ENCODE measurements around the gene ARHGAP24. TPM values are rescaled to one million over a fixed set of nuclear protein-coding genes. Genes with fewer than 3 reads are reported as not detected.
A peak's percentile ranks its signal among the peaks of the same experiment; 100 is the strongest.

ARHGAP24 gene
- total and polyA plus RNA-seq, 4 donors, result 16.1 to 40.5 (median 24.4) TPM

- H3K27ac ChIP-seq (ENCODE audit: low read depth, low read length), result no peak overlapping the region
- no peaks in the 10 kb centered on the region for H3K4me1 ChIP-seq (ENCODE audit: control insufficient read depth, insufficient read depth, low read length)
Observed at GRCh38 chr4:85734424-85734831, 259.5 kb downstream of the ARHGAP24 start.

GRCh38 chr4:85736571-85736970 is 261.6 kb downstream of the ARHGAP24 start:
- Histone ChIP-seq H3K9me3 (ENCODE audit: control insufficient read depth, insufficient read depth, low read length) (no peaks in the 10 kb centered on the region), H3K4me3 (ENCODE audit: low read depth, low read length) (no peak overlapping the region), H3K4me1 (ENCODE audit: control insufficient read depth, insufficient read depth, low read length) (no peaks in the 10 kb centered on the region), H3K27ac (ENCODE audit: low read depth, low read length) (no peak overlapping the region), H3K36me3 (ENCODE audit: control insufficient read depth, insufficient read depth, low read length) (no peaks in the 10 kb centered on the region), H3K27me3 (ENCODE audit: control insufficient read depth, insufficient read depth, low read length) (no peaks in the 10 kb centered on the region)
- DNase-seq (ENCODE audit: low read depth in 4 of 6, low spot score in 6 of 6), result no peak
- no CpG with 5 or more reads among the region's 2 CpGs for WGBS (ENCODE audit: insufficient coverage)

More at GRCh38 chr4:85734424-85734831, 259.5 kb downstream of the ARHGAP24 start:
- no peak for DNase-seq (ENCODE audit: low read depth in 4 of 6, low spot score in 6 of 6)
- Histone ChIP-seq H3K27me3 (ENCODE audit: control insufficient read depth, insufficient read depth, low read length) (no peaks in the 10 kb centered on the region), H3K36me3 (ENCODE audit: control insufficient read depth, insufficient read depth, low read length) (no peaks in the 10 kb centered on the region), H3K4me3 (ENCODE audit: low read depth, low read length) (no peak overlapping the region), H3K9me3 (ENCODE audit: control insufficient read depth, insufficient read depth, low read length) (no peaks in the 10 kb centered on the region)
- no CpG with 5 or more reads among the region's 1 CpG for WGBS (ENCODE audit: insufficient coverage)

DNA sequence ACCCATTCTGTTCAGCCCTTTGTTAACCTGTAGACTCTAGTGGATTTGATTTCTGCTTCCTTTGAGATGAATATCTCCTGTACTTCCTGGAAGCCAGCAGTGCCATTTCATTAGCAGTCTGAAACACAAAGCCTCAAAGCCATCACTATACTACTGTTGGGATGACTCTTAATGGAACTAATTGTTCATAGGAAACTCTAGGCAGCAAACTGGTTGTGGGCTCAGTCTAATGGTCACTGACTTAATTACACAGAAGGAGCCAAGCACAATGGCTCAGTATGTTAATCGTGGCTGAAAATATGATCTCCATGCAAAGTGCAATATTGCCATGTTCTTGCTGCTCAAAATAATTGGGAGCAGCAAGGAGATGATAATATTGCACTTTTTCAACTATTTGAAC is 262.3 kb downstream of the ARHGAP24 start:
- Histone ChIP-seq H3K27ac (ENCODE audit: low read depth, low read length) (no peak overlapping the region), H3K9me3 (ENCODE audit: control insufficient read depth, insufficient read depth, low read length) (no peaks in the 10 kb centered on the region), H3K4me3 (ENCODE audit: low read depth, low read length) (no peak overlapping the region), H3K27me3 (ENCODE audit: control insufficient read depth, insufficient read depth, low read length) (no peaks in the 10 kb centered on the region), H3K36me3 (ENCODE audit: control insufficient read depth, insufficient read depth, low read length) (no peaks in the 10 kb centered on the region), H3K4me1 (ENCODE audit: control insufficient read depth, insufficient read depth, low read length) (no peaks in the 10 kb centered on the region)
- no peak for DNase-seq (ENCODE audit: low read depth in 4 of 6, low spot score in 6 of 6)
- no CpG with 5 or more reads among the region's 1 CpG for WGBS (ENCODE audit: insufficient coverage)

GRCh38 chr4:85738721-85739120 is 263.8 kb downstream of the ARHGAP24 start:
- H3K27ac ChIP-seq (ENCODE audit: low read depth, low read length), result no peak overlapping the region
- no CpG with 5 or more reads among the region's 2 CpGs for WGBS (ENCODE audit: insufficient coverage)
- DNase-seq (ENCODE audit: low read depth in 4 of 6, low spot score in 6 of 6), result no peak
- H3K9me3 ChIP-seq (ENCODE audit: control insufficient read depth, insufficient read depth, low read length), result no peaks in the 10 kb centered on the region
- no peaks in the 10 kb centered on the region for H3K36me3 ChIP-seq (ENCODE audit: control insufficient read depth, insufficient read depth, low read length)
- no peaks in the 10 kb centered on the region for H3K4me1 ChIP-seq (ENCODE audit: control insufficient read depth, insufficient read depth, low read length)
- H3K27me3 ChIP-seq (ENCODE audit: control insufficient read depth, insufficient read depth, low read length), result no peaks in the 10 kb centered on the region
- H3K4me3 ChIP-seq (ENCODE audit: low read depth, low read length), result no peak overlapping the region

DNA sequence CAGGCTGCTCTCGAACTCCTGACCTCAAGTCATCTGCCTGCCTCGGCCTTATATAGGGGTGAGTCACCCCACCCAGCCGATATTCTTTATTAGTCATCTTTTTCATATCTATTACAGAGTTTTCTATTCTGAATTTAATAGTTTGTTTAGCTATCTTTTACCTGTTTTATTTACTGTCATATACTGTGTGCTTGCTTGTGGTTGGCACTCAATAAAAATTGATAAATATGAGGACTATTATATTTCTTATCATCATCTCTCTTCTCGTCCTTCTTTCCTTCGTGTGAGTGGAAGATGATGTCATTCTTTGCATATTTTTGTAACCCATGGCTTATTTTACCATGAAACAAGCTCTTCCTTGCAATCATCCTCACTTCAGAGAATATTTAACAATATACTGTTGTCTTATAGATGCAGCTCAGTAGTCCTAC is 265.5 kb downstream of the ARHGAP24 start:
- H3K4me1 ChIP-seq (ENCODE audit: control insufficient read depth, insufficient read depth, low read length), result no peaks in the 10 kb centered on the region
- WGBS (ENCODE audit: insufficient coverage), result no CpG with 5 or more reads among the region's 5 CpGs

DNA sequence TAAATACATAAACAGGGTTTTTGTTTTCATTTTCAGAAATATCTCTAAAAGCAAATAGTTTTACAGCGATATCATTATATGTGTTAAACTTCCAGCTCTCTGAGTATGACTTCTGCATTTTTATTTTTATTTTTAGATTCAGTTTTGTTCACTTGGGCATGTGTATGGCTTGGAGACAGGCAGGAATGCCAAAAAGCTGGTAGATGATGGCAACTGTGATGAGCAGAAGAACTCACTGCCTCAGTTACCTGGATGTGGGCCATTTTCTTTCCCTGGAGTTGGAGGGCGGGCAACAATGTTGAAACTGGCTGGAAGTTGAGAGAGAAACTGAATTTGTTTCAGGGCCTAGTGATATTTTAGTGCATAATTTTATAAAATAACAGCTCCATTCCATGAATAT is 266.4 kb downstream of the ARHGAP24 start:
- Histone ChIP-seq H3K27me3 (ENCODE audit: control insufficient read depth, insufficient read depth, low read length) (no peaks in the 10 kb centered on the region), H3K4me1 (ENCODE audit: control insufficient read depth, insufficient read depth, low read length) (no peaks in the 10 kb centered on the region), H3K36me3 (ENCODE audit: control insufficient read depth, insufficient read depth, low read length) (no peaks in the 10 kb centered on the region), H3K4me3 (ENCODE audit: low read depth, low read length) (no peak overlapping the region), H3K9me3 (ENCODE audit: control insufficient read depth, insufficient read depth, low read length) (no peaks in the 10 kb centered on the region), H3K27ac (ENCODE audit: low read depth, low read length) (no peak overlapping the region)
- peak in 1 of 6 donors; percentile 91 for DNase-seq (ENCODE audit: low read depth in 4 of 6, low spot score in 6 of 6)
- no CpG with 5 or more reads among the region's 2 CpGs for WGBS (ENCODE audit: insufficient coverage)

More for the DNA sequence above, 265.5 kb downstream of the ARHGAP24 start:
- no peak overlapping the region for H3K27ac ChIP-seq (ENCODE audit: low read depth, low read length)
- H3K9me3 ChIP-seq (ENCODE audit: control insufficient read depth, insufficient read depth, low read length), result no peaks in the 10 kb centered on the region
- H3K36me3 ChIP-seq (ENCODE audit: control insufficient read depth, insufficient read depth, low read length), result no peaks in the 10 kb centered on the region
- no peak for DNase-seq (ENCODE audit: low read depth in 4 of 6, low spot score in 6 of 6)
- no peak overlapping the region for H3K4me3 ChIP-seq (ENCODE audit: low read depth, low read length)
- no peaks in the 10 kb centered on the region for H3K27me3 ChIP-seq (ENCODE audit: control insufficient read depth, insufficient read depth, low read length)

GRCh38 chr4:85741921-85742591 is 267.1 kb downstream of the ARHGAP24 start:
- no peaks in the 10 kb centered on the region for H3K27me3 ChIP-seq (ENCODE audit: control insufficient read depth, insufficient read depth, low read length)

DNA sequence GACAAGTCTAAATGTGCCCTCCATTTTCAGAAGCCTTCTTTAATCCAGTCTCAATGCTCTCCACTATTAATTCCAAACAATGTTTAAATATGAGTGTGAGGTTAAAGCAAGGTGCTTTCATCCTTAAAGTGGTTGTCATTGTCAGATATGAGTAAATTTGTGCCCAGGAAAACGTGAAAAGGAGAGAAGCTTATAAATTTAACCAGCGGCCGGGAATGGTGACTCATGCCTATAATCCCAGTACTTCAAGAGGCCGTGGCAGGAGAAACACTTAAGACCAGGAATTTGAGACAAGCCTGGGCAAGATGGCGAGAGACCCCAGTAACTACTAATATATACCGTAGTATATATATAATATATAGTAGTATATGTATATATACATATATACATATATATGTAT is 270.0 kb downstream of the ARHGAP24 start:
- Histone ChIP-seq H3K4me1 (ENCODE audit: control insufficient read depth, insufficient read depth, low read length) (no peaks in the 10 kb centered on the region), H3K9me3 (ENCODE audit: control insufficient read depth, insufficient read depth, low read length) (no peaks in the 10 kb centered on the region), H3K36me3 (ENCODE audit: control insufficient read depth, insufficient read depth, low read length) (no peaks in the 10 kb centered on the region), H3K27ac (ENCODE audit: low read depth, low read length) (no peak overlapping the region), H3K4me3 (ENCODE audit: low read depth, low read length) (no peak overlapping the region), H3K27me3 (ENCODE audit: control insufficient read depth, insufficient read depth, low read length) (no peaks in the 10 kb centered on the region)
- no peak for DNase-seq (ENCODE audit: low read depth in 4 of 6, low spot score in 6 of 6)
- 100% methylated on average over 2 of the region's 6 CpGs for WGBS (ENCODE audit: insufficient coverage)

More at GRCh38 chr4:85741921-85742591, 267.1 kb downstream of the ARHGAP24 start:
- H3K36me3 ChIP-seq (ENCODE audit: control insufficient read depth, insufficient read depth, low read length), result no peaks in the 10 kb centered on the region
- H3K9me3 ChIP-seq (ENCODE audit: control insufficient read depth, insufficient read depth, low read length), result no peaks in the 10 kb centered on the region
- no peak overlapping the region for H3K27ac ChIP-seq (ENCODE audit: low read depth, low read length)
- 55% methylated on average over 2 of the region's 5 CpGs for WGBS (ENCODE audit: insufficient coverage)
- DNase-seq (ENCODE audit: low read depth in 4 of 6, low spot score in 6 of 6), result peak in 3 of 6 donors; percentile 28 to 92 (median 77)
- no peaks in the 10 kb centered on the region for H3K4me1 ChIP-seq (ENCODE audit: control insufficient read depth, insufficient read depth, low read length)
- no peak overlapping the region for H3K4me3 ChIP-seq (ENCODE audit: low read depth, low read length)

DNA sequence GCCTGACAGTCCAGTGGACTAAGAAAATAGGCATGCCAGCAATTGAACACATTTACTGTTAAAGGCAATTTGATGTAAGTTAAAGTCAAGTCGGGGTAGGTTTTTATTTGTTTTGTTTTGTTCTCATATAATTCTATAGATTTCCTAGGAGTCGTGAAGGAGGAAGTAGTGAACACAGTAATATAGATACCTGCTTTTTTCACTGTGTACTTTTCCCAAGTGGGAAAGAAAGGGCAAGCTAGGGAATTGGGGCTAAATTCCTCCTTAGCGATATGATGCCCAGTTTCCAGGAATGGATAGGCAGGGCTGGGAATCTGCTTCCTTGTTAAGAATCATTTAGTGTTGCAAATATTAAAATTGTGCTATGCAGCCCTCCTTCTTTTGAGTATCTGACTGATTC is 271.0 kb downstream of the ARHGAP24 start:
- Histone ChIP-seq H3K27ac (ENCODE audit: low read depth, low read length) (no peak overlapping the region), H3K27me3 (ENCODE audit: control insufficient read depth, insufficient read depth, low read length) (no peaks in the 10 kb centered on the region), H3K4me3 (ENCODE audit: low read depth, low read length) (no peak overlapping the region), H3K4me1 (ENCODE audit: control insufficient read depth, insufficient read depth, low read length) (no peaks in the 10 kb centered on the region), H3K9me3 (ENCODE audit: control insufficient read depth, insufficient read depth, low read length) (no peaks in the 10 kb centered on the region), H3K36me3 (ENCODE audit: control insufficient read depth, insufficient read depth, low read length) (no peaks in the 10 kb centered on the region)
- WGBS (ENCODE audit: insufficient coverage), result 71% methylated on average over 1 of the region's 3 CpGs
- no peak for DNase-seq (ENCODE audit: low read depth in 4 of 6, low spot score in 6 of 6)

GRCh38 chr4:85747882-85748491 is 273.0 kb downstream of the ARHGAP24 start:
- H3K27me3 ChIP-seq (ENCODE audit: control insufficient read depth, insufficient read depth, low read length), result no peaks in the 10 kb centered on the region
- WGBS (ENCODE audit: insufficient coverage), result no CpG with 5 or more reads among the region's 3 CpGs
- H3K4me1 ChIP-seq (ENCODE audit: control insufficient read depth, insufficient read depth, low read length), result no peaks in the 10 kb centered on the region
- H3K36me3 ChIP-seq (ENCODE audit: control insufficient read depth, insufficient read depth, low read length), result no peaks in the 10 kb centered on the region
- no peak overlapping the region for H3K4me3 ChIP-seq (ENCODE audit: low read depth, low read length)
- H3K9me3 ChIP-seq (ENCODE audit: control insufficient read depth, insufficient read depth, low read length), result no peaks in the 10 kb centered on the region
- H3K27ac ChIP-seq (ENCODE audit: low read depth, low read length), result no peak overlapping the region
- DNase-seq (ENCODE audit: low read depth in 4 of 6, low spot score in 6 of 6), result peak; percentile 47 to 94 (median 56)
